Peyer's patch (tissue), 4 donors: ENCODE results near the gene BCAR1.

Experiments used
- CTCF ChIP-seq, 6 experiments: fragments of 450-650 bp in 4 of 6; fragments of 200-600 bp in 2 of 6; sonication (generic) in 1 of 6; IDR thresholded peaks; one replicate each; pipeline ENCODE4 v1.5.1; 2017 to 2019; ENCODE audit warnings: antibody characterized with exemption in 6 of 6, mild to moderate bottlenecking in 3 of 6, moderate library complexity in 1 of 6
- POLR2A ChIP-seq, 2 donors: fragments of 450-650 bp; IDR thresholded peaks; one replicate each; pipeline ENCODE4 v1.5.1; 2017; ENCODE audit warnings: antibody characterized with exemption in 2 of 2, mild to moderate bottlenecking in 2 of 2, moderate library complexity in 2 of 2

DNA sequence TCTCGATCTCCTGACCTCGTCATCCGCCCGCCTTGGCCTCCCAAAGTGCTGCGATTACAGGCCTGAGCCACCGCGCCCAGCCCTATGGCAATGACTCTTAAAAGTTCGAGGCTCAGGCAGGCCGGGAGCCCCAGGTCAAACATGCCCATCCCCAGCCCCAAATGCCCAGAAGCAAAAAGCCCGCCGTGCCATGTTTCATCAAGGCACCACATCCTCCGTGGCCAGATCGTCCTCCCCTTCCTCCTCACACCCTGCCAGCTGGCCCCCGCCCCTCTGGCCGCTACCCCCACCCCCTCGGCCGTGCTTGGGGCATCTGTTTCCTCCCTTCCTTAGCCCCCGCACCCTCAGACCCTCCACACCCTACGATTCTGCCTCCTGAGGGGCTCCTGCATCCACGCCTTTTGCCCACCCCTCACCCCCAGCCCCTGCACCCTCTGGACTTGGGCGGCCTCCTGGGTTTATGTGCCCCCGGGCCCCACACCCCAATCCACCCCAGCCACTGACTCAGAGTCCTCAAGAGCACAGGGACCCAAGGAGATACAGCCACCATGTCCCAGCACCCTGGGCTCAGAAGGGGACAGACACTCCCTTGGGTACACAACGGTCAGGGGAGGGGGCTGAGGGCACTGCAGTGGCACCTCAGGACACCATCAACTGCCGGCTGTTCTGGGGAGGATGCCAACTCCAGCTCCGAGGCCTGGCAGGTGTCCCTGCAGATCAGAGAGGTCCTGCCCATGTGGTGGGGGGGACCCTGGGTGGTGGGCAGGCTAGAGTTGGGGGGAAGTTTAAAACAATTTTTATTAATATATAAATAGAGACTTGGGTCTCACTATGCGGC, 25.5 kb downstream of the BCAR1 start:
- TF ChIP-seq CTCF (IDR thresholded peaks at IDR 0.05) (no peak), POLR2A (IDR thresholded peaks at IDR 0.05) (no peak)
